Panc1 (cell line): ENCODE data around the gene TOMM22.

Experiments used
- CTCF ChIP-seq: fragments of 450-650 bp; IDR thresholded peaks from 2 replicates; pipeline ENCODE4 v1.5.1; 2017; ENCODE audit warnings: mild to moderate bottlenecking
- POLR2AphosphoS5 ChIP-seq: IDR thresholded peaks from 2 replicates; pipeline ENCODE4 v1.6.1; 2012; ENCODE audit warnings: mild to moderate bottlenecking, low read depth, low read length, moderate library complexity
- SIN3A ChIP-seq: IDR thresholded peaks from 2 replicates; pipeline ENCODE4 v1.6.1; 2012; ENCODE audit warnings: low read depth, mild to moderate bottlenecking, low read length, moderate library complexity, borderline replicate concordance; ENCODE audit not compliant: insufficient read depth
- TCF7L2 ChIP-seq: IDR thresholded peaks from 2 replicates; pipeline ENCODE4 v1.6.1; 2011; ENCODE audit warnings: mild to moderate bottlenecking, low read depth, low read length, inconsistent platforms
- TF ChIP-seq, protein P1 (sequence below), 2 experiments: IDR thresholded peaks; 2 replicates each; pipeline ENCODE4 v1.6.1; 2011 to 2012; ENCODE audit warnings: low read depth in 2 of 2, control low read depth in 1 of 2, low read length in 1 of 2, mild to moderate bottlenecking in 1 of 2, moderate library complexity in 1 of 2; ENCODE audit not compliant: insufficient read depth in 1 of 2

GRCh38 chr22:38730411-38730871 lies 48.7 kb downstream of the TOMM22 start:
- TF ChIP-seq POLR2AphosphoS5 (no peak), CTCF (no peak), SIN3A (no peak), TCF7L2 (no peak)
- TF ChIP-seq, protein P1, sequence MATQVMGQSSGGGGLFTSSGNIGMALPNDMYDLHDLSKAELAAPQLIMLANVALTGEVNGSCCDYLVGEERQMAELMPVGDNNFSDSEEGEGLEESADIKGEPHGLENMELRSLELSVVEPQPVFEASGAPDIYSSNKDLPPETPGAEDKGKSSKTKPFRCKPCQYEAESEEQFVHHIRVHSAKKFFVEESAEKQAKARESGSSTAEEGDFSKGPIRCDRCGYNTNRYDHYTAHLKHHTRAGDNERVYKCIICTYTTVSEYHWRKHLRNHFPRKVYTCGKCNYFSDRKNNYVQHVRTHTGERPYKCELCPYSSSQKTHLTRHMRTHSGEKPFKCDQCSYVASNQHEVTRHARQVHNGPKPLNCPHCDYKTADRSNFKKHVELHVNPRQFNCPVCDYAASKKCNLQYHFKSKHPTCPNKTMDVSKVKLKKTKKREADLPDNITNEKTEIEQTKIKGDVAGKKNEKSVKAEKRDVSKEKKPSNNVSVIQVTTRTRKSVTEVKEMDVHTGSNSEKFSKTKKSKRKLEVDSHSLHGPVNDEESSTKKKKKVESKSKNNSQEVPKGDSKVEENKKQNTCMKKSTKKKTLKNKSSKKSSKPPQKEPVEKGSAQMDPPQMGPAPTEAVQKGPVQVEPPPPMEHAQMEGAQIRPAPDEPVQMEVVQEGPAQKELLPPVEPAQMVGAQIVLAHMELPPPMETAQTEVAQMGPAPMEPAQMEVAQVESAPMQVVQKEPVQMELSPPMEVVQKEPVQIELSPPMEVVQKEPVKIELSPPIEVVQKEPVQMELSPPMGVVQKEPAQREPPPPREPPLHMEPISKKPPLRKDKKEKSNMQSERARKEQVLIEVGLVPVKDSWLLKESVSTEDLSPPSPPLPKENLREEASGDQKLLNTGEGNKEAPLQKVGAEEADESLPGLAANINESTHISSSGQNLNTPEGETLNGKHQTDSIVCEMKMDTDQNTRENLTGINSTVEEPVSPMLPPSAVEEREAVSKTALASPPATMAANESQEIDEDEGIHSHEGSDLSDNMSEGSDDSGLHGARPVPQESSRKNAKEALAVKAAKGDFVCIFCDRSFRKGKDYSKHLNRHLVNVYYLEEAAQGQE (IDR thresholded peaks at IDR 0.05; ENCODE audit: insufficient read depth in 1 of 2, low read depth in 2 of 2, low read length in 1 of 2) = no peak
